CD14-positive monocyte (primary cell): ENCODE data around the gene SLC1A3. TPM values are rescaled to one million over a fixed set of nuclear protein-coding genes. Genes with fewer than 3 reads are reported as not detected.

Source experiments
- DNase-seq, 3 donors: peaks; one replicate each; pipeline ENCODE4 v3.0.0-alpha.2; 2011 to 2022
- H2AFZ ChIP-seq: 2 replicates; pipeline ENCODE4 v1.6.0; 2012; ENCODE audit warnings: mild to moderate bottlenecking, low read depth, low read length, inconsistent platforms; ENCODE audit not compliant: insufficient read depth, poor library complexity, severe bottlenecking
- H3K27ac ChIP-seq, 2 donors: 1 replicate in 1 of 2; 2 replicates in 1 of 2; pipeline ENCODE4 v1.5.1; 2012 to 2013; ENCODE audit warnings: low read length in 2 of 2, control low read depth in 1 of 2, inconsistent platforms in 1 of 2, low read depth in 1 of 2, mild to moderate bottlenecking in 1 of 2
- H3K27me3 ChIP-seq, 2 donors: one replicate each; pipeline versions ENCODE4 v1.6.0 to v1.6.1; 2011 to 2013; ENCODE audit warnings: low read length in 2 of 2; ENCODE audit not compliant: control insufficient read depth in 2 of 2, insufficient read depth in 2 of 2
- H3K36me3 ChIP-seq, 2 donors: replicated peaks in 1 of 2; 1 replicate in 1 of 2; 2 replicates in 1 of 2; pipeline versions ENCODE4 v1.5.1 to v1.6.1; 2012 to 2013; ENCODE audit warnings: low read length in 2 of 2, control low read depth in 1 of 2, inconsistent platforms in 1 of 2, mild to moderate bottlenecking in 1 of 2; ENCODE audit not compliant: insufficient read depth in 2 of 2, control insufficient read depth in 1 of 2
- H3K4me1 ChIP-seq, 2 donors: 1 replicate in 1 of 2; 2 replicates in 1 of 2; pipeline versions ENCODE4 v1.5.1 to v1.6.1; 2012 to 2013; ENCODE audit warnings: low read length in 2 of 2, control low read depth in 1 of 2, inconsistent platforms in 1 of 2, mild to moderate bottlenecking in 1 of 2, moderate library complexity in 1 of 2; ENCODE audit not compliant: insufficient read depth in 2 of 2, control insufficient read depth in 1 of 2
- H3K4me2 ChIP-seq: replicated peaks from 2 replicates; pipeline ENCODE3; 2012; ENCODE audit warnings: low read length, moderate library complexity, mild to moderate bottlenecking; ENCODE audit not compliant: poor library complexity, severe bottlenecking; ENCODE audit errors: extremely low read depth
- H3K4me3 ChIP-seq, 3 experiments: fragments of 200-600 bp in 1 of 3; sonication (generic) in 1 of 3; replicated peaks in 1 of 3; 1 replicate in 2 of 3; 2 replicates in 1 of 3; pipeline ENCODE4 v1.5.1; 2011 to 2013; ENCODE audit warnings: low read length in 3 of 3, mild to moderate bottlenecking in 3 of 3, control low read depth in 2 of 3, low read depth in 2 of 3, inconsistent platforms in 1 of 3, moderate library complexity in 1 of 3
- H3K79me2 ChIP-seq: 2 replicates; pipeline ENCODE4 v1.6.0; 2012; ENCODE audit warnings: mild to moderate bottlenecking, control low read depth, inconsistent platforms, low read length, moderate library complexity; ENCODE audit not compliant: insufficient read depth
- H3K9ac ChIP-seq: 2 replicates; pipeline ENCODE4 v1.6.0; 2017; ENCODE audit warnings: low read length, mild to moderate bottlenecking; ENCODE audit not compliant: insufficient read depth, poor library complexity, severe bottlenecking
- H3K9me3 ChIP-seq, 2 donors: replicated peaks in 1 of 2; 1 replicate in 1 of 2; 2 replicates in 1 of 2; pipeline versions ENCODE4 v1.5.1 to v1.6.1; 2012 to 2013; ENCODE audit warnings: low read length in 2 of 2, control low read depth in 1 of 2; ENCODE audit not compliant: control insufficient read depth in 1 of 2, insufficient read depth in 1 of 2
- H4K20me1 ChIP-seq: 2 replicates; pipeline ENCODE4 v1.6.0; 2012; ENCODE audit warnings: mild to moderate bottlenecking, low read length, control low read depth, moderate library complexity; ENCODE audit not compliant: insufficient read depth
- H3K27ac Mint-ChIP-seq, 7 donors: one replicate each; pipeline ENCODE4 v1.8.0; 2020; ENCODE audit warnings: mild to moderate bottlenecking in 7 of 7, mixed read lengths in 7 of 7, moderate library complexity in 6 of 7, inconsistent platforms in 2 of 7
- H3K27me3 Mint-ChIP-seq, 3 donors: one replicate each; pipeline ENCODE4 v1.8.0; 2021 to 2022; ENCODE audit warnings: low read depth in 3 of 3, mild to moderate bottlenecking in 3 of 3, mixed read lengths in 3 of 3, moderate library complexity in 3 of 3, inconsistent platforms in 1 of 3
- H3K36me3 Mint-ChIP-seq, 2 donors: one replicate each; pipeline ENCODE4 v1.8.0; 2020; ENCODE audit warnings: mixed read lengths in 2 of 2, inconsistent platforms in 1 of 2, mild to moderate bottlenecking in 1 of 2
- H3K4me1 Mint-ChIP-seq: one replicate; pipeline ENCODE4 v1.8.0; 2020; ENCODE audit warnings: mild to moderate bottlenecking, mixed read lengths
- H3K4me3 Mint-ChIP-seq, 2 donors: one replicate each; pipeline ENCODE4 v1.8.0; 2020; ENCODE audit warnings: mild to moderate bottlenecking in 2 of 2, mixed read lengths in 2 of 2, moderate library complexity in 1 of 2
- H3K9me3 Mint-ChIP-seq, 7 donors: one replicate each; pipeline ENCODE4 v1.8.0; 2020 to 2022; ENCODE audit warnings: mixed read lengths in 7 of 7, mild to moderate bottlenecking in 6 of 7, moderate library complexity in 6 of 7, inconsistent platforms in 2 of 7
- CTCF ChIP-seq: fragments of 200-600 bp; IDR thresholded peaks from one replicate; pipeline ENCODE4 v1.8.0; 2022; ENCODE audit warnings: antibody characterized with exemption, mild to moderate bottlenecking
- WGBS: methylation state at CpG from one replicate; pipeline ENCODE4 v1.1.5; 2013; ENCODE audit warnings: missing lambda C conversion rate; ENCODE audit not compliant: insufficient coverage; 5-methylcytosine and 5-hydroxymethylcytosine counted together
- intact Hi-C, 2 donors: fragments of 100-400 bp; cut with micrococcal nuclease; formaldehyde crosslinking; loops; one replicate each; pipeline versions ENCODE4 v1.15.0 to v1.15.1; 2023
- polyA plus RNA-seq, 3 donors: library from polyadenylated mRNA; depleted of rRNA in 1 of 3; unstranded in 2 of 3; stranded (reverse) in 1 of 3; fragments of 300-500 nt in 2 of 3; fragments of >200 nt in 1 of 3; fragmentation: Illumina TruSeq in 2 of 3; gene quantifications; 1 replicate in 2 of 3; 2 replicates in 1 of 3; pipeline ENCODE4 v1.2.3, GENCODE V29; 2012 to 2021

The SLC1A3 gene
- polyA plus RNA-seq, 3 donors = 1.2 to 3.3 (median 1.3) TPM

GRCh38 chr5:36679221-36679989, 73.0 kb downstream of the SLC1A3 start:
- H3K27ac Mint-ChIP-seq = peak overlapping the region; percentile 13 to 88 (median 82)
- Histone ChIP-seq H3K79me2 (peaks cover 3% of the 10 kb centered on the region), H3K27ac (peak overlapping the region in 1 of 2 donors; percentile 75), H3K9ac (no peak overlapping the region), H4K20me1 (no peaks in the 10 kb centered on the region), H3K4me1 (peaks cover 66 to 72% of the 10 kb centered on the region in 2 donors), H3K36me3 (peaks cover 2 to 5% of the 10 kb centered on the region in 2 donors), H3K27me3 (no peaks in the 10 kb centered on the region), H2AFZ (no peak overlapping the region), H3K9me3 (no peaks in the 10 kb centered on the region), H3K4me2 (no peak overlapping the region), H3K4me3 (no peak overlapping the region)
- no peaks in the 10 kb centered on the region for H3K9me3 Mint-ChIP-seq
- WGBS = 100% methylated on average over 2 of the region's 8 CpGs
- peaks cover 62% of the 10 kb centered on the region for H3K4me1 Mint-ChIP-seq
- no peak for TF ChIP-seq CTCF
- H3K4me3 Mint-ChIP-seq = no peak overlapping the region
- intact Hi-C loops = no loop called here
- H3K27me3 Mint-ChIP-seq = peaks cover 0 to 2% (median 0%) of the 10 kb centered on the region in 3 donors
- DNase-seq = peak in 1 of 3 donors; percentile 78
- H3K36me3 Mint-ChIP-seq = peaks cover 8% of the 10 kb centered on the region in 2 donors

GRCh38 chr5:36680066-36680465, 73.7 kb downstream of the SLC1A3 start:
- no peaks in the 10 kb centered on the region for H3K9me3 ChIP-seq
- peak; percentile 55 to 77 (median 61) for DNase-seq
- H3K4me3 ChIP-seq = no peak overlapping the region
- H3K4me1 ChIP-seq = peaks cover 73 to 79% of the 10 kb centered on the region in 2 donors
- H3K36me3 ChIP-seq = no peaks in the 10 kb centered on the region
- intact Hi-C loops = loop anchor here in 1 of 2 donors (5.0 kb wide), 1 partner anchor 73 kb away; the partner anchor contains the start of gene SLC1A3
- H3K27ac ChIP-seq = peak overlapping the region; percentile 4 to 75
- H4K20me1 ChIP-seq = no peaks in the 10 kb centered on the region
- peaks cover 0 to 2% (median 0%) of the 10 kb centered on the region in 7 donors for H3K9me3 Mint-ChIP-seq
- peak overlapping the region; percentile 25 for H2AFZ ChIP-seq
- H3K4me1 Mint-ChIP-seq = peaks cover 66% of the 10 kb centered on the region
- H3K27me3 Mint-ChIP-seq = peaks cover 0 to 2% (median 0%) of the 10 kb centered on the region in 3 donors
- H3K27me3 ChIP-seq = no peaks in the 10 kb centered on the region
- TF ChIP-seq CTCF = no peak
- H3K4me3 Mint-ChIP-seq = no peak overlapping the region
- WGBS = 96% methylated on average over 3 of the region's 7 CpGs
- peak overlapping the region; percentile 48 to 88 (median 80) for H3K27ac Mint-ChIP-seq
- H3K79me2 ChIP-seq = peaks cover 3% of the 10 kb centered on the region
- peaks cover 2 to 8% of the 10 kb centered on the region in 2 donors for H3K36me3 Mint-ChIP-seq
- no peak overlapping the region for H3K4me2 ChIP-seq
- no peak overlapping the region for H3K9ac ChIP-seq
